ENCODE data around the gene CMIP. TPM values are rescaled to one million over a fixed set of nuclear protein-coding genes. Genes with fewer than 3 reads are reported as not detected.

Gene CMIP
- polyA plus RNA-seq, 1 experiment = 4.9 TPM

- Histone ChIP-seq H3K36me3 (ENCODE audit: control insufficient read depth, insufficient read depth, low read length) (no peaks in the 10 kb centered on the region), H3K4me3 (ENCODE audit: low read depth, low read length) (no peak overlapping the region), H3K27me3 (ENCODE audit: control insufficient read depth, insufficient read depth, low read length) (no peaks in the 10 kb centered on the region)
- ChIA-PET CTCF (interaction anchor here (0.6 kb wide), 1 partner anchor 43 kb away, joined by 7 read pairs; no protein-coding TSS in a partner anchor), POLR2A (no interaction called here)
- no peak for DNase-seq (ENCODE audit: low read depth)
- no peak for TF ChIP-seq CTCF (IDR thresholded peaks at IDR 0.05; ENCODE audit: insufficient read depth, low read depth, low read length)
Measured at GRCh38 chr16:81454044-81454443, 9.4 kb downstream of the CMIP start.

- no peak for DNase-seq (ENCODE audit: low read depth)
- Histone ChIP-seq H3K27me3 (ENCODE audit: control insufficient read depth, insufficient read depth, low read length) (no peaks in the 10 kb centered on the region), H3K36me3 (ENCODE audit: control insufficient read depth, insufficient read depth, low read length) (no peaks in the 10 kb centered on the region), H3K4me3 (ENCODE audit: low read depth, low read length) (no peak overlapping the region)
- no peak for TF ChIP-seq CTCF (IDR thresholded peaks at IDR 0.05; ENCODE audit: insufficient read depth, low read depth, low read length)
- POLR2A ChIA-PET = no interaction called here
- CTCF ChIA-PET = interaction anchor here (0.8 kb wide), 1 partner anchor 174 kb away, joined by 3 read pairs; no protein-coding TSS in a partner anchor
Measured at GRCh38 chr16:81455006-81455405, 10.4 kb downstream of the CMIP start.

GRCh38 chr16:81455720-81456494 is 11.3 kb downstream of the CMIP start:
- no peak for TF ChIP-seq CTCF (IDR thresholded peaks at IDR 0.05; ENCODE audit: insufficient read depth, low read depth, low read length)
- DNase-seq (ENCODE audit: low read depth) = no peak
- CTCF ChIA-PET = interaction anchor here (0.8 kb wide), 1 partner anchor 173 kb away, joined by 3 read pairs; no protein-coding TSS in a partner anchor
- POLR2A ChIA-PET = no interaction called here
- no peaks in the 10 kb centered on the region for H3K36me3 ChIP-seq (ENCODE audit: control insufficient read depth, insufficient read depth, low read length)
- no peak overlapping the region for H3K4me3 ChIP-seq (ENCODE audit: low read depth, low read length)
- H3K27me3 ChIP-seq (ENCODE audit: control insufficient read depth, insufficient read depth, low read length) = no peaks in the 10 kb centered on the region

GRCh38 chr16:81456523-81457325 is 12.1 kb downstream of the CMIP start:
- CTCF ChIA-PET = no interaction called here
- POLR2A ChIA-PET = no interaction called here
- TF ChIP-seq CTCF (IDR thresholded peaks at IDR 0.05; ENCODE audit: insufficient read depth, low read depth, low read length) = no peak
- Histone ChIP-seq H3K27me3 (ENCODE audit: control insufficient read depth, insufficient read depth, low read length) (no peaks in the 10 kb centered on the region), H3K36me3 (ENCODE audit: control insufficient read depth, insufficient read depth, low read length) (no peaks in the 10 kb centered on the region), H3K4me3 (ENCODE audit: low read depth, low read length) (no peak overlapping the region)
- no peak for DNase-seq (ENCODE audit: low read depth)
